ENCODE results near the gene NHSL2. TPM values are rescaled to one million over a fixed set of nuclear protein-coding genes. Genes with fewer than 3 reads are reported as not detected.

The NHSL2 gene
- total and polyA plus RNA-seq, 8 donors: 7.0 to 15.3 (median 9.5) TPM

- Histone ChIP-seq H3K27ac (no peak overlapping the region), H3K27me3 (no peaks in the 10 kb centered on the region), H3K4me3 (no peak overlapping the region)
Measured at GRCh38 chrX:72037601-72038000, 127.0 kb downstream of the NHSL2 start.

GRCh38 chrX:72038016-72038415 lies 127.4 kb downstream of the NHSL2 start:
- no peak overlapping the region for H3K4me3 ChIP-seq
- H3K4me1 ChIP-seq: peaks cover 0 to 6% of the 10 kb centered on the region in 2 donors
- H3K36me3 ChIP-seq: no peaks in the 10 kb centered on the region
- no peaks in the 10 kb centered on the region for H3K9me3 ChIP-seq
- no peak for DNase-seq
- TF ChIP-seq CTCF (IDR thresholded peaks at IDR 0.05): no peak
- peak; percentile 48 for ATAC-seq
- intact Hi-C loops (cut with DNase I): no loop called here
- H3K27me3 ChIP-seq: no peaks in the 10 kb centered on the region
- H3K27ac ChIP-seq: no peak overlapping the region

More at GRCh38 chrX:72037601-72038000, 127.0 kb downstream of the NHSL2 start:
- no peak for DNase-seq
- TF ChIP-seq CTCF (IDR thresholded peaks at IDR 0.05): no peak
- ATAC-seq: no peak
- no peaks in the 10 kb centered on the region for H3K36me3 ChIP-seq
- peaks cover 0 to 6% of the 10 kb centered on the region in 2 donors for H3K4me1 ChIP-seq
- no peaks in the 10 kb centered on the region for H3K9me3 ChIP-seq
- intact Hi-C loops (cut with DNase I): no loop called here

- H3K27ac ChIP-seq: no peak overlapping the region
- no peak for DNase-seq
- ATAC-seq: no peak
- no peaks in the 10 kb centered on the region for H3K36me3 ChIP-seq
- no peak for TF ChIP-seq CTCF (IDR thresholded peaks at IDR 0.05)
- no peaks in the 10 kb centered on the region for H3K9me3 ChIP-seq
- intact Hi-C loops (cut with DNase I): no loop called here
- H3K4me1 ChIP-seq: peaks cover 0 to 6% of the 10 kb centered on the region in 2 donors
- no peak overlapping the region for H3K4me3 ChIP-seq
- H3K27me3 ChIP-seq: no peaks in the 10 kb centered on the region
Measured at GRCh38 chrX:72038868-72039267, 128.2 kb downstream of the NHSL2 start.

GRCh38 chrX:72040506-72040905 lies 129.9 kb downstream of the NHSL2 start:
- intact Hi-C loops (cut with DNase I): no loop called here
- DNase-seq (no peak), ATAC-seq (no peak)
- Histone ChIP-seq H3K4me1 (peaks cover 0 to 6% of the 10 kb centered on the region in 2 donors), H3K4me3 (no peak overlapping the region), H3K27me3 (no peaks in the 10 kb centered on the region), H3K9me3 (no peaks in the 10 kb centered on the region), H3K27ac (no peak overlapping the region), H3K36me3 (no peaks in the 10 kb centered on the region)
- no peak for TF ChIP-seq CTCF (IDR thresholded peaks at IDR 0.05)

GRCh38 chrX:72041176-72041575 lies 130.5 kb downstream of the NHSL2 start:
- intact Hi-C loops (cut with DNase I): no loop called here

More at GRCh38 chrX:72041176-72041575, 130.5 kb downstream of the NHSL2 start:
- Histone ChIP-seq H3K9me3 (no peaks in the 10 kb centered on the region), H3K27me3 (no peaks in the 10 kb centered on the region), H3K36me3 (no peaks in the 10 kb centered on the region), H3K27ac (peak overlapping the region in 1 of 2 donors; percentile 62), H3K4me1 (peaks cover 0 to 6% of the 10 kb centered on the region in 2 donors), H3K4me3 (no peak overlapping the region)
- ATAC-seq (no peak), DNase-seq (no peak)
- TF ChIP-seq CTCF (IDR thresholded peaks at IDR 0.05): no peak

Measured in left lung (tissue), 10 donors.